ENCODE results near the gene RPS6KC1.

GRCh38 chr1:213284626-213285025 lies 233.6 kb downstream of the RPS6KC1 start:
- TF ChIP-seq MAX (IDR thresholded peaks at IDR 0.05; ENCODE audit: insufficient read depth, insufficient read length) (no peak), EZH2 (IDR thresholded peaks at IDR 0.05; ENCODE audit: borderline replicate concordance, low read depth, low read length, severe bottlenecking) (no peak), CTCF (IDR thresholded peaks at IDR 0.05; ENCODE audit: extremely low read depth in 1 of 2, insufficient read depth in 1 of 2, low read depth in 1 of 2, low read length in 2 of 2) (no peak), POLR2A (IDR thresholded peaks at IDR 0.05; ENCODE audit: low read depth, low read length) (no peak), JUN (IDR thresholded peaks at IDR 0.05; ENCODE audit: borderline replicate concordance, insufficient read depth, insufficient read length, low read depth) (no peak), MYC (IDR thresholded peaks at IDR 0.05; ENCODE audit: low read depth, low read length) (no peak), POLR2AphosphoS5 (IDR thresholded peaks at IDR 0.05; ENCODE audit: insufficient read depth, low read depth, low read length) (no peak)

Measured in endothelial cell of umbilical vein (primary cell).